Measurements from ENCODE around the gene NPAS3.

The NPAS3 gene

DNA sequence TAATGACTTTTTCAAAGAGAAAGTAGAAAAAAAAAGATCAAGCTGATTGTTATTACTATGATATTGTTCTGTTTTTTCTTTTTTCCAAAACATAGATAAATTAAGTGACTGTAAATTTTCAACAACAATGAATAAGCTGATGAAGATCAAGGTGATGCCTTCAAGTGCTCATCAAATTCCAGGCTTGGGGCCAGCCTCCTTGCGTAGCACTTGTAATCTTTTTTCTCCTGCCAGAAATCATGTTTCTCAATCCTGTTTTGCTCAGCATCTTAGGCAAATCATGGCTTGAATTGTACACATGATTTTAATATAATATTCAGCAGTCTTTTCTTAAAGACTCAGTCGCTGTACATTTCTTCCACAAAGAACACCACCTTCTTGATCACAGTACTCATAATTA, 333.2 kb downstream of the NPAS3 start:
- DNase-seq: no peak

DNA sequence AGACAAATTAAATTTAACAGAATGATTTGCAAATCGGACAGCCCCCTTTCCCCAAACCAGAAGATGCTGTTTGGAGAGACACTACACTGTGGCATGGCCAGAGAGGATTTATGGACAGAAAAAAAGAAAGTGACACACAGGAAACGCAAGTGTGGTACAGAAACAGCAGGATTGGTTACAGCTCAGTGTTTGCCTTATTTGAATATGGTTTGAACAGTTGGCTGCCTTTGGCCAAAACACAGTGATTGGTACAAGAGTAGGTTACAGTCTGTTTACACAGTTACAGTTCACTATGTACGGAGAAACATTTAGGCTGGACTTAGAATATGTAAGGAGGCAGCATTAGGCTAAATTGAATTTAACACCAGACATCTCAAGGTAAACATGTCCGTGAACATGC, 335.3 kb downstream of the NPAS3 start:
- no peak for DNase-seq

DNA sequence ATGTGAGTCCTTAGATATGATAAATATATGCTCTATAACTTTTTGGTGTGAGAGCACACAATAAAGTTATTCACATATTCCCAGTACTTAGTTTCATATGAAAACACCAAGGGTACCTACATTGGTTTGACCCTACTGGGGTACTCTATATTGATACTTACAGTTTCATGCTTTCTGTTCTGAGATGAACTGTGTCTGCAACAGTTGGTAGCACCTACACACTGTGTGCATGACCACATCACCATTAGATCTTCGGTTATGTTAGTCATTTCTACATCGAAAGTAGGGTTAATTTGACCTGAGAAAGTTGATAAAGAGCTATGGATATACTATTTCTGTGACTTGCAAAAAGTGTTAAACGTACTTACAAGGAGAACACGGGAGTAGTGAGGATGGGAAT, 337.2 kb downstream of the NPAS3 start:
- no peak for DNase-seq

DNA sequence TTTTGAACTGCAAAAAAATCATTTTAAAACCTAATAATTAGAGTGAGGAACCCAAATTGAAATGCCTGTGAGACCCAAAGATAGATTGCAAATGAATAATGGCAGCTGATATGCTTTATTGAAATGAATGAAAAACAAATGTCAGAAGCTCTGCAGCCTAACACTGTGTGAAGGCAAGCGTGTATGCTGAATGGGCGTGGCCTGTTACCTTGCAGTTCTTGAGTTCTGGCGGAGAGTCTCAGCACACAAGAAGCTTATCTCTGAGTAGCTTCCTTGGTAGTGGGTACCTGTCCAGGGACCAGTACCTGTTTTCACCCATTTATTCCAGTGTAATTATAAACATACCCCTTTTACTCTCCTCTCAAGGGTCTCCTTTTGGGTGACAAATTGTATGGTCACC, 341.2 kb downstream of the NPAS3 start:
- DNase-seq: no peak

DNA sequence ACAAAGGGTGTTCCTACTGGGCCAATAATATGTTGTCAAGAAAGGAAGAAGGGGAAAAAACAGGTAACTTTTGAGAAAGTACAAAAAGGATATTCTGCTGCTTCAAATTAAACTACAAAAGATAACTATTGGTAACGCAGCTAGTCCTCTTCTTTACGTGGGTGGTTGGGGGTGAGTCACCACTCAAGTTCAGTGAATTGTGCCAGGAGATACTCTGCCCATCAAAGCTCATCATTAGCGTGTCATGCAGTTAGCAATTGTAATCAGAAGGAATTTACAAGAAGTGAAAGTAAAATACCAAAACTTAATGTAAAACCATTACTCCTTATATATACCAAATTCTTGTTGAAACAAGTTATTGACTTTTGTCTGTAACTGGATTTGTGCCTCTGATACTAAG, 342.0 kb downstream of the NPAS3 start:
- DNase-seq: no peak

DNA sequence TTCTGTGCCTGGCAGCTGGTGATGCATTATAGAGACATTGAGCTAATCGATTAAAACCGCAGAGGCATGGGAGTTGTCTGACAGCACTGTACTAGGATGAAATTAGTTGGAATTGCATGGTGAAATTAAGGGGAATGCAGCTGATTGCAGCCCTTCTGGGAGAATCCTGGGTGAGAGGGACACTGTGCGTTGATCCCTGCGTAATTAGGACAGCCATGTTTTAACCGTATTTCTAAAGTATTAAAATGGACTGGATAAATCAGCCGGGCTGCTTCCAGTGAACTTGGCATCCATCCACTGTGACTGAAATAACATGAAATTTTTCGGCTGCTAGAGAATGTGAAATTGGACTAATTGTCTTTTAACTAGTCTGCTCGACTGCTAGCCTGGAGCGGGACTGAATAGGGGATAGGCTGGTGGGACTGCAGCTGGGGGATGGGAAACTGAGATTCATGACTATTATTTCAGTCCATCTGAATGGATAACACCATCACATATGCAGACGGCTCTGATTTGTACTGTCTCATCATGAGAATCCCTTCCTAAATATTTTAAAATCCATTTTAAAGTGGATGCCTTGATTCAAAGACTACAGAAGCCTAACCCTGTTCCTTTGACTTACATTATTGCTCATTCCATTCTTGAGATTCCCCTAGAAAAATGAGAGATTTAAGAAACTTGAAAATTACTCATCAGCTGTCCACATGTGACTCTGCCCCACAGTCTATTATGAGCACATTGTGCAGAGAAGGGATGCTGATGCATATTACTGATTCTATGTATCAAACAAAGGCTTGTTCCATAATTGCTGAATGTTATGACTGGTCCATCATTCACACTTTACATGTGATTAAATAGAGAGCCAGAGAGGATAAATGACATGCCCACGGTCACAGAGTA, 343.9 kb downstream of the NPAS3 start:
- no peak for DNase-seq

DNA sequence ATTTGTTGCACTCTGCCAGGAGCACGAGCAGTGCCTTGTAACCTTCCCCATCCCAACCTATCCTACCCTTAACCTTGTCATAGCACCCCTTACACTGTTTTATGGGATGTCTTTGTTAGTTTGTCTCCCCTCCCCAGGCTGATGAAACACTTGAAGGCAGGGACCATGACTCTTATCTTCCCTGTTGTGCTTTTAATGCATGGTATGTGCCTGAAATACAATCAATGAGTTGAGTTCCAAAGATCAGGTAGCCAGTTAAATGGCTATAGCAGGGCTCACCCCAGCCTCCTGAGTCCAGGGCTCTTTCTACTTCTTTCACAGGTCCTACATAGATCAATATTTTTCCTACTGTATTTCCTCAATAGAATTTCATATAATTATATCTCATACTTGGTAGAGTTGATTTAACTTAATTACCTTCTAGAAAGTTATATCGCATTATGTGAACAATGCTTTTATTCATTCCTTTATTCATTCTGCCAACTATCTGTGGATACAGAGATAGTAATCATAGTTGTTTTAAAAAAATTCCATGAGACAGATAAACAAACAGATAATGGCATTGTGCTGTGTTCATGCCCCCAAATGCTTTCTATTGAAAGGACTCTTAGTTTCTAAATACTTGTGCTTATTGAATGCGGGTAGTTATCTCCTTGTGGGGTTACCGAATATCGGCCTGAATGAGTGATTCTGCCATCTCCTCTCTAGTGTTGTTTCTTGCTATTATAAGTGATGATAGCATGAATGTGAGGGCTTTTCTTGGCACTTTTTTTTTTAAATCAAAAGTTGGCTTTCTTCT, 347.4 kb downstream of the NPAS3 start:
- DNase-seq: no peak

DNA sequence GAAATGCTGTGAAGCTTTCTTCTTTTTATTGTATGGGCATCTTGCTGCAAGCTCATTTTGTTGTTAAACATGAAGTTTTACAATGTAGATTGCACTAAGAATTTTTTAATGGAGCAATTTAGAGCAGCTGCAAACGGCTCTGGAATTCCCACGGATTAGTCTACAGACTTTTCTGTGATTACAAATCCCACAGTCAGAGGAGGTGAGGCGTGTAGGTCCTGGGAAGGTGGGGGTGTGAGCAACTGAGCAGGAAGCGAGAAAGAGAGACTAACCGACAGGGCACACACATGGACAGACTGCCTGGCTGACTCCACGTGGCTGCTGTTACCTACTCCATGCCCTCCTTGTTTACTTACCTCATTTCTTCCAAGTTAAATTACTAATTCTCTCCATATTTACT, 348.5 kb downstream of the NPAS3 start:
- DNase-seq: no peak

DNA sequence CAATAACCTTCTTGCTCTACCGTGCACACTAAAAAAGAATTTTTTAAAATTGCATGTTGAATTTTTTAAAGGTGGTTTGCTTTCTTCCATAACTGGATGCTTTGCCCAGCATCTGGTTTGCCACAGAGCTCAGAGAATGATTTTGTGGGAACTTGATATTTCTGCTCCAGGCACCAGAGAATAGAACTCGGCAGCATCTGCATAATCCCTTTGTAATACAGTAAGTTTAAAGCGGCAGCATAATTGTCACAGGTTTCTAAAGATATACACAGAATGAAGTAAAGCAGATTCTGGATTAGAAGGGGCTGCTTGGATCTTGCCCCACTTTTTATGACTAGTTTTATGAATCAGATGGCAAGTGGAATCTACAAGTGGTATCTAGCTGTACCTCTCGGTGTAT, 352.0 kb downstream of the NPAS3 start:
- DNase-seq: no peak

DNA sequence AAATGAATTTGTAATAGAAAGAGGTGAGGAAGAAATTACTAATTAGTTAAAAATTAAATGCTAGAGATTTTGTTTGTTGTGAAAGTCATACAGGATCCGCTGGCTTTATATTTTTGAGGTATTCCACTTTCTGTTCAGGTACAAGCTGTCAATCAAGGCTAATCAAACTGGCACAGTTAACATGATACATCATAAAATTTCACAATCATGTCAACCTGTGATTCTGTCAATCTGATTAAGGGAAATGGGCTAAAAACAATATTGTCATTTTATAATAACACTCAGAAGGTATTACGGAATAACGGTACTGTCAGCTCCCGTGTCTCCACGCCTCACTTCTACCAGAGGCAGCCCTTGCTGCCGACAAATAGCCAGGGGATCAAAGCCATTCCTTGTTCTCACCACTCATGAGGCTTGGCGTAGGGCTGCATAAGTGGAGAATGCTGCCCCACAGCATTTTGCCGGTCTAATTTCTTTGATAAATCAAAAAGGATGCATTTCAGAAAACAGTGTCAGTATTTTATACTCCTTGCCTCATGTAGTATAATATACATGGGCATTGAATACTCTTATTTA, 352.9 kb downstream of the NPAS3 start:
- DNase-seq: no peak

DNA sequence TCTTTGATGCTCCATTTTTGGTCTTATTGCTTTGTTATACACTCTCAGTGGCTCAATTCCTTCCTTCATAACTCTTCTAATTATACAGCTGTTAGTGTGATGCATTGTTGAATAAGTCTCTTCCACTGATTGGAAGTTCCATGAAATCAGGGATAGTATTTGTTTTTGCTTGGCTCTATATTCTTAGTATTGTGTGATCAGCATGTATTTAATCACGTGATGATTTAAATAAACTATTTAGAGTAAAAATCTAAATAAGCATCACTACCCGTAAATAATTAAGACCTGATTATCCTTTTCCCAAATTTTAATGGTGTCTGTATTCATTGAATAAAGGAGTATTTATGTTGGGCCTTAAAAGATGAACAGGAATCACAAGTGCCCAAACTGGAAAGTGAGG, 355.7 kb downstream of the NPAS3 start:
- no peak for DNase-seq

DNA sequence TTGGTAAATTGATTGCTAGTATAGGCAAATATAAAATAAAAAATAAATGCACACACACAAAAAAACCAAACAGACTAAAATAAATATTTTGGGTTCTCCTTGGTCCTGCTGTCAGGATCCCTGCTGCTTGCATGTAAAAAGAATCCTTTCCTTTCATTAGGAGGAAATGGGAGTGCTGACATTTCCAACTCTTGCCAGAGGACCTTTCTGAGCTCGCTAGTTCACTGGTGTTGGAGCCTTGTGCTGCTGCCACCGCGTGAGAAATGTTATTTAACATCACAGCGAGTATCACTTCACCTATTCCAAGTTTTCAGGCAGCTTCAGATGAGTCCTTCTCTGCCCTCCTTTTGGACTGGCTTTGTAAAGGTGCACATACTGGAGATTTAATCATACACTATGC, 358.9 kb downstream of the NPAS3 start:
- DNase-seq: no peak

DNA sequence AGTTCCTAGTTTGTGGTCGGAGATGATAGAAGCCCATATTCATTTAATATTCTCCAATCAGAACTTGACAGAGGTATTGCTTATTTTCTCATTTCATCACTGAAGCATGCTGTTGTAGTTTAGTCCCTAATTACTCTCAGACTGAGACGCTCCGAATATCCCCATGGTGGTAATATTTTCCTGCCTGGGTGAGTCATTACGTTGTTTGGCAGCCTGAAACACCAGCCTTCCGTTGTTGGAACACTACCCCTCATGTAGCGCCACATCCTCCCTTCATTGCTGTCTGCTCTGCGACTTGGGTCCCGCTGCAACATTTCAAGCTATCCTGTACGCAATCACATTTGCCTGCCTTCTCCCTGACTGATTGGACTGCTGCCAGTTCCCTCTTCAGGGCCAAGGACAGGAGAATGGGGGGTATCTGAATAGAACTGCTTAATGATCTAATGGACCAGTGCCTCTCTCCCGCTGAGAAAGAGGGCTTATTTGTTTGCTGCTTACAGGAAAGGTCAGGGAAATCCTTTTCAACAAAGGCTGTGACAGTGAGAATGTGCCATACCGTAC, 369.1 kb downstream of the NPAS3 start:
- no peak for DNase-seq

DNA sequence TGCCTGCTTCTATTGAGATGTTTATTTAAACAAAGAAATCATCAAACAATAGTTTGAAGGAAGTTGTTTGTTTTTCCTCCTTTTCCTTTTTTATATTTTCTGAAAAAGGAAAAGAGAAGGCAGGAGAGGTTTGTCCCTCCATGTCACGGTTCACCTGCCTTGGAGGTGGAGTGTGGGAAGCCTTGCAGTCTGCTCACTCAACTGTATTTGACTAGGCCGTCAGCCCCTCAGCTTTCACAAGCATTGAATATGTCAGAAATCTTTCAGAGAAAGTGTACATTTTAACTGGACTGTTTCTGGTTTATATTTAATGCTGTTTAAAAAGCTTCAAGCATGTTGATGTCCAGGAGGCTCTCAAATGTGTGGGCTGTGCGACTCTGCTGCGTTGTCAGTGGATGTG, 370.4 kb downstream of the NPAS3 start:
- DNase-seq: no peak

DNA sequence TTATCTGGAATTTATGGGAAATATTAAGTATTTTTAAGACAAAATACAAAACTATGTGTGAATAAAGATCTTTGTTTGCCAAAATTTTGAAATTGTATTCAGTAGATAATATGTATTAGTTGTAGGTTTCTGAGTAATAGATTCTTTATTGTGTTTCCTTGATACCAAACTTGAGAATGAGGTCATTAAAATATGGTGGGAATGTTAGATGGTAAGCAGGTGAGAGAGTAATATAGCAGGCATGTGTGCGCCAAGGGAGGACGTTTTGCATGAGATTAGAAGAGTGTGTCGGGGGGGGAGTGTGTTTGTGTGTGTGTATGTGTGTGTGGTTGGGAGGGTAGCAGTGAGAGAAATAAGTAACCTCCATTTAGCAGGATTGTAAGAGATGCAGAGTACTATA, 376.5 kb downstream of the NPAS3 start:
- DNase-seq: no peak

DNA sequence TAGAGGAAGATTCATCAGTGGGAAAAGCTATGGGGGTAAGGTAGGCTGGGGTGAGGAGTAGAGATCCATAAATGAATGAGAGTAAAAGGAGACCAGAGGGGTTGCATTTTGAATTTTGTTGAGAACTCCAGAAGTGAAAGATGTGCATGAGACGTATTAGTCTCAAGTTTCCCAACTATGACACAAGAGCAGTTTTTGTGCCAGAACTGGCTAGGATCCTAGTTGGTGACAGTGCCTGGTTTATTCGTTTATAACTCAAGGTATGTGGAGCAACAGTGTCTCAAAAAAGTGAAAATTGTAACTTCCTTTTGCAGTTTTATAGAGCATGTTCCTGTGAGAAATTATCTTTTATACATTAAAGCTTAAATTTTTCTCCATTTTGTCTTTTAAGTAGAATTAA, 377.0 kb downstream of the NPAS3 start:
- no peak for DNase-seq

DNA sequence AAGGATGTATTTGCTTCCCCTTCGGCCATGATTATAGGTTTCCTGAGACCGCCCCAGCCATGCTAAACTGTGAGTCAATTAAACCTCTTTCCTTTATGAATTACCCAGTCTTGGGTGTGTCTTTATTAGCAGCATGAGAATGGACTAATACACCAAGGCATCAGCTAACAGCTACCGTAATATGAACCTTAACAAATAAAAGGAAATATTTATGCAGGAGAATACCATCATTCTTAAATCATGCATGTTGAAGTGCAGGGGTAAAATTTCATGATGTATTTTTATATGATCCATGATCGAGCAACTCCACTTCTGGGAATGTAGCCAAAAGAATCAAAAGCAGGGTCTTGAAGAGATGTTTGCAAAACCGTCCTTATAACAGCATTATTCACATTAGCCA, 379.0 kb downstream of the NPAS3 start:
- DNase-seq: no peak

DNA sequence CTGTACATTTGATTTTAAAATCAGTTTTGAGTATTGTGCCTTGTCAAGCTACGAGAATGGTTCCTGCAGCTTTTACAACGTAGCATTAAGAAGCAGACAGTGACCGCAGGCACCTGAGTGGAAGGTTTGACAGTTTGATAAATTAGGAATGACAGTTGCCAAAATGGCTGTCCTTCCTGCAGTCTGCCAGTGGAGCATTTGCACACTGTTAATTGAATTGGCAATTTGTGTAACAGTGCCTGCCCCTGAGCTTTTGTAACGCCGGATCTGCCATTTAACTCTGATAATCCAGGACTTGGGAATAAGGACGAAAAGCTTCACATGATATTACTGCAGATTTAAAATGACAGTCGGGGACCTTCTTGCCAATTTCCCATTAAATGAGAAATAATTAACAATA, 385.3 kb downstream of the NPAS3 start:
- DNase-seq: no peak

DNA sequence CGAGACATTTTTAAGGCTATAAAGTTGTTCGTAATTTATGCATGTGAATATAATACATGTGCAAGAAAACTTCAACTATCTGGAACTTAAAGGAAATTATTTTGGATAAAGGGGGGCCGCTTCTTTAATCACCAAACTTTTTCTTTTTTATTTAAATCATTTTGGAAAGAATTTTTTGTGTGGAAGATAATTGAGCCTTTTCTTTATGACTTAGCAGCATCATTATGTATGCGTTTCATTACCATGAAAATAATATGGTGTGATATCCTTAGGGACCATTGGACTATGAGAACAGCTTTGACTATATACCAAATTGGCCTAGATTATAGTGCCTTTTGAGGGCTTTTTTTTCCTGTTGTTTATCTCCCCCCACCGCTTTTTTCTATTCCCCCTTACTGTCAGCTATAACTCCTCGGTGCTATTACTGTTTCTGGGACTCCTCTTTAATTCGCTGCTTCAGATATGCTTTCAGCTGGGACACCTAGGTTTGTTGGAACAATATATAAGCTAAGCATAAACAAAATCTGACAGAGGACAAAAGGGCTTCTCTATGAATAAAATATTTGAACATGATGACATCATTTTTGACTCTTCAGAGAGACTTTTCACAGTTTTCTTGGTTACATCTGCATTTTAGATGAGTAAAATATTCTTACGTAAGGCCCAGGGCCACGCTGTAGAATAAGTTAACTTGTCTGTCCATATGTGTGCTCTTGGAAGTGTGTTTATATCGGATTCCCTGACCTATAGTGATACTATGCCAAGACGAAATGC, 392.7 kb downstream of the NPAS3 start:
- no peak for DNase-seq

DNA sequence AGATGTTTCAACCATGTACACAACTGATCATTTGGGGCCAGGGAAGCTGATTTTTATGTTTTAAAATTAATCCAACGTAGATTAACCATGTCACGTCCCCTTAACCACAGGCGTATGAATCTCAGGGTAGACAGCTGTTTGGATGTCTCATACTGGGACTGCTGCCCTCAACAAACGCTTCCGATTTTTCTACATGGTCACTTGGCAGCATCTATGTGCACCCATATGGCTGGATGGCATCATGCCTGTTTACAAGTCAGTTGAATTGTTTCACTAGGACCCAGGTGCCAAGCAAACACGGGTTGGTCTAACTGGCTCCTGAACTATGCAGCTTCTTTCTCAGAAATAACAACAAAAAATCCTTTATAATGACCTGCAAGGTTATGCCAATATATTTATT, 393.8 kb downstream of the NPAS3 start:
- DNase-seq: no peak

DNA sequence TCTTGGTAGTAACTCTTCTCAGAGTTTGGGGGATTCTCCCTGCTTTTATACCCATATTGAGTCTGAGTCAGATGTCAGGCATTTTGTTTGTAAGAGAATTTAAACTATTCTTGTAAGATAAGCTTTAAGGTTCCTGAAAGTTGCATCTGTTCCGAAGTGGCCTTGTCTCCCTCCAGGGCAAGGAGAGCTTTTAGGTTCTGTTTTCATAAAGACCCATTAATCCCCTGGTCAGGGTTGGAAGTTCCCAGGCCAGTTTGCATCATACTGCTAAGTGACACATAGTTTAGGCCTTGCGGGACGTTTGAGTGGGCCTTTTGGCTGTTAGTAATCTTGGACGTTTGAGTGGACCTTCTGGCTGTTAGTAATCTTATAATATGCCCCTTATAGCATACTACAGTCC, 396.7 kb downstream of the NPAS3 start:
- DNase-seq: no peak

DNA sequence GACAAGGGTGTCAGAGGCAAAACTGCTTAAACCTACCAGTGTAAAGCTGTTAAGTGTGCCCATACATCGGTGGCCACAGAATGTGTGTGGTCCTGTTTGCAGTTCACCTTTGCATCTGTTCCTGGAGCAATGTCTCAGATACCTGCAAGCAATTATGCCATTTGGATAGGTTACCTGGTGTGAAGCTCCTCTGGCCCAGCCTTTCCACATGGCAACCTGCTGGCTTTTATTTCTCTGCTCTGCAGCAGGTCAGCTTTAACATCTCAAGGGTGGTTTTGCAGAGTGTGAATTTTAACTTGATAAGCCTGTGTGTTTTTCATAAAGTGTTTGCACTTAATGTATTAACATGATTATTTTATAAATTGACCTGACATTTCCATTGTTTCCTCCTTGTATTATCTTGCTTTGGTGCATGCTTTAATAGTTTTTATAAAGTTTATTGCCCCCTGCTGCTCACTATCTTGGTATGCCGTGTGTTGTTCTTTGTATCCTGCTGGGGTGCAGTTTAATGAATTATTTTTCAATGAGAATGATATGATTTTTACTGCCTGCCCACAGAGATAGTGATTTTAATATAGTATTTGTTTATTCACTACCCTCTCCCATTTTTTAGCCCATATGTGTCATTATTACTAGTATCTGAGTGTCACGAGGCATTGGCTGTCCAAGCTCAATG, 403.8 kb downstream of the NPAS3 start:
- DNase-seq: no peak

All from stimulated activated CD4-positive, alpha-beta T cell treated with anti-CD3 and anti-CD28 coated beads, Interleukin-4, amount 100 ng/mL, for 4 hours (primary cell).